Stimulated activated CD4-positive, alpha-beta T cell treated with anti-CD3 and anti-CD28 coated beads, Interleukin-1b, Interleukin-23, amount 100 ng/mL, for 1 hour (primary cell): ENCODE measurements around the gene KCNG2.

Experiments used
- DNase-seq, 2 donors: peaks; one replicate each; pipeline ENCODE4 v3.0.0-alpha.2; 2020; ENCODE audit warnings: low read depth in 2 of 2

KCNG2 gene

GRCh38 chr18:79785831-79786230, 11.9 kb upstream of the KCNG2 start:
- DNase-seq: no peak

GRCh38 chr18:79786304-79786703, 11.4 kb upstream of the KCNG2 start:
- no peak for DNase-seq

GRCh38 chr18:79786786-79787526, 10.8 kb upstream of the KCNG2 start:
- no peak for DNase-seq

- DNase-seq: no peak
These were observed 10.2 kb upstream of the KCNG2 start for GRCh38 chr18:79787527-79787864.

- DNase-seq: no peak
These were observed 9.6 kb upstream of the KCNG2 start for GRCh38 chr18:79787865-79788733.

GRCh38 chr18:79788734-79789085, 9.0 kb upstream of the KCNG2 start:
- DNase-seq: no peak

GRCh38 chr18:79789091-79789891, 8.4 kb upstream of the KCNG2 start:
- no peak for DNase-seq

- no peak for DNase-seq
These were observed 7.5 kb upstream of the KCNG2 start for GRCh38 chr18:79789901-79790890.

GRCh38 chr18:79790996-79791972, 6.5 kb upstream of the KCNG2 start:
- DNase-seq: no peak

- no peak for DNase-seq
These were observed 5.4 kb upstream of the KCNG2 start for GRCh38 chr18:79792096-79792987.

- DNase-seq: no peak
These were observed 4.8 kb upstream of the KCNG2 start for GRCh38 chr18:79792988-79793355.

- DNase-seq: no peak
These were observed 2.9 kb upstream of the KCNG2 start for GRCh38 chr18:79794846-79795245.

GRCh38 chr18:79795446-79795845, 2.3 kb upstream of the KCNG2 start:
- DNase-seq: no peak

- DNase-seq: no peak
These were observed 1.7 kb upstream of the KCNG2 start for GRCh38 chr18:79796016-79796415.

- DNase-seq: no peak
These were observed 970 bp upstream of the KCNG2 start for GRCh38 chr18:79796531-79797405.

GRCh38 chr18:79798346-79798998, 734 bp downstream of the KCNG2 start:
- DNase-seq: no peak

GRCh38 chr18:79798999-79799370, 1.2 kb downstream of the KCNG2 start:
- no peak for DNase-seq
